HG02870 (cell line): ENCODE results near the gene FST.

Source experiments
- ATAC-seq: cut with Tn5 transposase; IDR thresholded peaks from one replicate; pipeline ENCODE4 v1.9.1; 2021; ENCODE audit warnings: mild to moderate bottlenecking, moderate library complexity; ENCODE audit not compliant: unreplicated experiment

FST gene

DNA sequence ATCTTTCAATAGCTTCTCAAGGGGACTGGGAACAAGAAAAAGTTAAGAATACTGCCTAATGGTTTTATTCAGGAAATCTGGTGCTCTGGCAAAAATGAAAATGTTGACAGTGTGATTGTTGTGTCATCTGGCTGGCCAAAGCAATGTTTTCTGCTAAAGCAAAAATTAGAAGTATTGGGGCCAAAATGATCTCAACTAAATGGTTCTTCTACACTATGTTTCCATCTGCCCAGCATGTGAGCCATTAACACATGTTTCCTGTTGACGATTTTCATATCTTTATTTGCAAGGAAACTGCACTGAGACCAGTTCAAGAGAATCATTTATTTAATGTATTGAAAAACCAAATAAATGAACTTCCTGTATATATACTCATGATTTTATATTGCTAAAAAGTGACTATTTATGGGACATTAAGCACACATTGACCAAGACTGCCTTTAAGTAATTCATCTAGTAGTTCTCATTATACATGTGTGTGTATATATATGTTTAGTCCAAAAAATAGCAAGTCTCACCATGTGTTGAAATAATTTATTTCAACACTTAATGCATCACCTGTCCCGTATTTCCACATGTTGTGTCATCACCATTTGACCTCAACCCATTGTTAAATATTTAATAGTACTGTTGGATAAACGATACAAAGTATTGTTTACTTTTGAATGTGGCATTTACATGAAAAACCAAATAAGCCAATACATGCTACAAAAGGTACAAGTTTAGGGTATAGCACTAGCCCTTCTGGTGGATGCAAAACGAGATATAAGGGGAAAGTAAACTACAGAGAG, 7.5 kb upstream of the FST start:
- ATAC-seq, result no peak

DNA sequence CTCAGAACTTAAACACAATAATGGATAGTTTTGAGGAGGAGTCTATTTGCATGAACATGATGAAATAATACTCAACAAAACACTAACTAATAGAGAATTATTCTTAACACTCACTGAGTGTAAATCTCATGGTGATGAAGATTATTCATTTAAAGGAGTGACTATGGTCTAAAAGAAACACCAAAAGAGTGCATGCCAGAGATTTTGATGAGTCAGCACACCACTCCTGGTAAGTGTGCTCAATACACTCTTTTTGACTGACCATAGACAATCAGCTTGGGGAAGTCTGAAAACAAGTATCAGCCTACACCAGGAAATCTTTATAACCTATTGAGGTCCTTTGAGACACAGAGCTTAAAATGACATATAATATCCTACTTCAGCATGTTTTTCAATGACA, 6.8 kb upstream of the FST start:
- no peak for ATAC-seq

DNA sequence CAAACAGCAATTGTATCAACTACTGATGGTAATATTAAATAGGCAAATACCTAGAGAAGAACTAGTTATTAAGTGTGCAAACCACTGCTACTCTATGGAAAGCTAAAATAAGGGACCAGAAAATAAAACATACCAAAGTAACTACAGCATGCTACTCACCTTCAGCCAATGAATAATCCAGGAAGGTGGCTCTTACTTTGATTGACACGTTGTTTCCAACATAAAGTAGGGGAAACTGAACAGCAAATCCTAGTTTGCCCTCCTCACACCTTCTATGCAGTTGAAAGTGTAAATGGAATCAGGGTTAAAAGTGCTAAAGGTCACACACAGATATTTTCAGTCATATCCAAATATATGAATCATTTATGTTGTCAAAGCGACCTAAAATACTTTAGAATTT, 5.1 kb upstream of the FST start:
- no peak for ATAC-seq

DNA sequence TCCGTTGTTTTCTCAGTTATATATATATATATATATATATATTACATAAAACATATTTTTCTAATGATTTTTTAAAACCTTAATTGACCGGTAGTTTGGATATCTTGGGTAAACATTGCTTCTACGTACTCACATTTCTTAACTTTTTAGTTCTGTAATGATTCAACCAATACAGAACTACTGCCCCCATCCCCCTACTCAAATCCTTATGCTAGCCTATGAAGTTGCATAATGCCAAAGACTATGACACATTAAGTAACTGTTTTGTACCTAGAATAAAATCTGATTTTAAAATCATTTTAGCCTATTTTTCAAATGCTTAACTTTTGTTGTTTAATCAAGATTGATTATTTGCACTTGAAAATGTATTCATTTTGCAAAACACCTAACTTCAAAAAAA, 4.4 kb upstream of the FST start:
- no peak for ATAC-seq

DNA sequence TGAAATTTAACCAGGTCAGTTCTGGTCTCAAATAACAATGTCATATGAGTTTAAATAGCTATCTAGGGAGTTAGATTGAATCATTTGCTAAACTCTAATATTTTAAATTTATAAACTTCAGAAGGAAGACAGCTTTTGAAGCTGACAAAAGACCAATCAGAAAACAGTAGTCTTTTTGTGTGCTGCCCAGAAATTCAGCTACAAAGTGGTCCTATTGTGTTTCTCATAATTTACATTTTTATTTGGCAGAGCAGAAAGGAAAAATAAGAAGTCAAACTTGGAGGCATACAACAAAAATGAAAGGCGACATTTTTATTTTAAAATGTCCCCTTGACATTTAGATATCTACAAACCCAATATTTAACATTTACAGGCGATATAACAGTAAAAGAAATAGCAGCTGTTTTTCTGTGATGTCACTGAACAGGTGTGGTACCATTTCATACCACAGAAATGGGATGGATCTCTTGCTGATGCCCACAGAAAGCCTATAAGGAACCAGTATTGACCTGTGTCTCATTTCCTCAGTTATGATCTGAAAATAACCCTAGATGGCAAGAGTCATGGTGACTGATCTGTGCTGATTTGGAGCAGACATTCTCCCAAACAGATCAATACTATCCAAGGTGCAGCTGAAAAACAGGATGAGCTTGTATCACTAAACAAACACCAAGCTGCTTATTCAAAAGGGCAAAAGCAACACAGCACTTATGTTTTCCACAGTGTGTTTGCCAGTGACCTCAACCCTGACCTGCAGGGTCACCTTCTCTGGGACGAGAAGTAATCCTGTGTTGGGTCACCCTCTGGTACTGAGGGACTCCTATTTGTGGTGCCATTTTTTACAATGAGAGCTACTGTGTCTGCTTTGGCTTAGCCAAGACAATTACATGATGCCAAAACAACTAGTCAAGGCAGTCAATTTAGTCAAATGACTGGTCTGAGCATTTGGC, 3.6 kb upstream of the FST start:
- ATAC-seq, result no peak

DNA sequence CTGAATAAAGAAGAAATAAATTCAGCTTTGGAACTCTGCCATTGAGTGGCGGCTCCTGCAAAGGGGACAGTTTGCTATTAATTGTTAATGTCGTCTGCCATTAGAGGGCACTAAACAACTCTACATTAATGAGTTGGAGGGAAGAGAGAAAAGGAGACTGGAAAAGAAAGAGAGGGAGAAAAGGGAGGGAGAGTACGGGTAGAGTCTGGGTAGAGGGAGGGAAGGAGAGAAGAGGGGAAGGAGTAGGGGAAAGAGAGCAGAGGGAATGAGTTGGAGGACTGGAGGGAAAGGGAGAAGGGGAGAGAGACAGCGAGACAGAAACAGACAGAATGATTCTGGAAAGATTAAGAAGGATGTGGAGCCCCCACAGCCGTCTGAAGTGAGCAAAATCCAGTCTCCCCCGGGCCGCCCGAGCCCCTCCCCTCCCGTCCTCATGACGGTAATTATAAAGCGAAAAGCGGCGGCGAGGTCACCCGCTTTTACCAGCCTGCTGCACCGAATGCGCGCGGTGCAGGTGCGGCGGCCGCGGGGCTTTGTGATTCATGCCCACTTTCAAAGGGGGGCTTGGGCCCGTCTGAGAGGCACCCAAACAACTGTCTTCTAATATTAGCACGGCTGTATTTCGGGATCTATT, 1.9 kb upstream of the FST start:
- no peak for ATAC-seq

DNA sequence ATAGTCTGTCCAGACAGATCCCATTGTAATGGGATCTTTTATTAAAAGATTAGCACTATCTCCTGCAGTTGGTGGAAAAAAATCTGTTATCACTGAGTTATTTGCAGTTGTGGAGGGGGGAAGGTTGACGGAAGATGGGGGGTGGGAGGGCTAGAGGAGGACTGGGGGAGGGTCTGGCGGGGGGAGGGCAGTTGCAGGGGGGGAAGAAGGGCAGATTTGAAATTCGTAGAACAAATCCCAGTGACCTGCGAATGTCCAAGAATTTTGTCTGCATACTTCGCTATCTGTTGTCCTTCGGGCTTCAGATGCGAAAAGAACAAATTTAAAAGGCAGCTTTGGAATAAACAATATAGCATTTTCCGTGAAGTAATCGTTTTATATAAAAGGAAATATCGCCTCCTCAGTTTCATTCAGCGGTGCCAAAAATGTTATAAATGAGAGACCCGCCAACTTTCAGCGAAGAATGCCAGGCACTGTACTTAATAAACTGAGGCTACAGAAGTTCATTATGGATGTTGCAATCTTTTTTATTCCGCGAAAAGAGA, 1.3 kb upstream of the FST start:
- no peak for ATAC-seq

DNA sequence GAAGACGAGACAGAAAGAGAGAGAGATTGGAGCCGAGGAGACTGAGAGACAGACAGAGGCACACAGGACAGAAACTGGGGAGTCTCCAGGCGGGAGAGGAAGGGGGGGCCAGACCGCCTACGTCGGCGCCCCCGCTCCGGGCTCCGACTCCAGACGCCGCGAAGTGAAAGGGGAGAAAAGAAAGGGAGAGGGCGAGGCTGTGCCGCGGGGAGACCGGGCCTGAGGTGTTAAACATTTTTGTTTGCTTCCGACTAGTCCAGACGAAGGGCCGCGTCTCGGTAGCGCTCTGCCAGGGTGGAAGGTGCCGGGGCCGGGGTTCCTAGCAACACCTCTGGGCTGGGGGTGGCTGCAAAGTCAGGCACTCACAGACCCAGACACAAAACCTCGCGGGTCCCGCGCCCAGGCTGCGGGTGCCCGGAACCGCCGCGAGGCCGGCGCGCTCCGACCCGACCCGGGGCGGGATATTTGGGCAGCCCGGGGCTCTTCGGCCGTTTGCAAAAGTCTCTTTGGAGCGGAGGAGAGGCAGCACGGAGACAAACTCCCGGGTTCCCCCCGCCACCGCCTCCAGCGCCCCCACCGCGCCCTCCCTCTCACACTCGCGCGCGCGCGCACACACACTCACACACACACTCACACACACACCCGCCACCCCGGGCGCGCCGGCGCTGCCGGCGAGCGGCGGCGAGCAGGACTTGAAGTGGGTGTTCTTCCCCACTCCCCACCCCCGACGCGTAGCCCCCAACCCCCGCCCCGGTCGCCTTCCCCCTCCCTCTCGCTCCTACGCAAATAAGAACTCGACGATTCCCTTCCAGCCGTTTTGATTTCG, 626 bp upstream of the FST start:
- ATAC-seq, result no peak

DNA sequence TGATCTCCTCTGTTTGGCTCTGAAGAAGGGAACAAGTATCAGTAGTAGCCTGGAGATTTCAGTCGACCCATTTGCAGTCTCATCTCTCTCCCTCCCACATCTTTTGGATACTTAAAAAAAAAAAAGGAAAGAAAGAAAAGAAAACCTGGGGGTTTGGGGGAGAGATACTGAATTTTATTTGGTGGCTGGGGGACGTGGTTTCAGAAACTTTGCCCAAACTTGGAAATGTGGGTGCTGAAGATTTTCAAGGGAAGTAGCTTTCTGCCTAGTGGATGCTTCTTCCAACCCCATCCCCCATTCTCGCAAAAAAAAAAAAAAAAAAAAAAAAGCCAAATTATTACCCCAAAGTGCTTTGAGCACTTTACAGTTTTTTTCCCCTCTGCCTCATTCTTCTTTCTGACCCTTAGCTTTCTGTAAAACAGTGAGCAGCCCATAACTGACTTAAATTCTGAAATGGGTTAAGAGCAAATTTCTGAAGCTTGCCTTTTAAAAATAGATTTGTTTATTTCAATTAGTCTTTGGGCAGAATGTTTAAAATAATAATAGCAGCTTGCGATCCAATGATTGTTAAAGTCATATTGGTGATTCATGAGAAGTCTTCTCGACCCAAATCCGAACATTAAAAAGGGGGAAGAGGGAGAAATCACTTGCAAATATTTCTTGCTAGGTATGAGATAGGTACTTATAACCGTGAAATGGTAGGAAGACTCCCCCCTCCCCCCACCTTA, 894 bp downstream of the FST start:
- ATAC-seq, result no peak

DNA sequence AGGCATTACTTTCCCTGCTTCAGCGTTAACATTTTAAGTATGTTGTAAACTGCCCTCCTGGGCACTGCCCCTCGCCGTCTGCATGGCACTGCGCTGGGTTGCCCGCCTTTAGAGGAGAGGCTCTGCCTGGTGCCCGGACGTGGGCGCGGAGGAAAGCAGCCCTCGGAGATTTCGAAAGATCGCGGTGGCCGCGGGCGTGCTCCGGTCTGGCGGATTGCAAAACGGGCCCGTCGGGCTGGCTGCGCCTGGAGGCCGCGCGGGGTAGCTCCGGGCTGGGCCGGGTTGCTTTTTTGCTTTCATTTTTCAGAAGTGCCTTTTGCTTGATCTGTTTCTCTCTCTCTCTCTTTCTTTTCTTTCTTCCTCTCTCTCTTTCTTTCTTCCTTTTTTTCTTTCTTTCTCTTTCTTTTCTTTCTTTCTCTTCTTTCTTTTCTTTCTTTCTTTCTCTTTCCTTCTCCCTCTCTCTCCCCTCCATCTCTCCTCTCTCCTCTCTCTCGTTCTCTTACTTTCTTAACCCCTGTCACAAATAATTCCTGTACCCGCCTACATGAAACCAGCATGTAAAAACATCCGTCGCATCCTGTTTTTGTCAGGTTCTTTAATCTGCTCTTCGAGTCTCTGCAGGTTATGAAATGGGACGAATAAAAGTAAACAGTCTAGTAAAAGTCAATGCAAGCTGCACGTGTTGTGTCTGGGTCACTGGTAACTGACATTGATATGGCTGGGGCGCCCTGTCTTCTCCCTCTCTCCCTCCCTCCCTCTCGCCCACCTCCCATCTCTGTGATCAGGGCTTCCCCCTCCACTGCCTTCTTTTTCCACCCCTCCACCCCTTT, 1.7 kb downstream of the FST start:
- ATAC-seq, result peak; percentile 54

DNA sequence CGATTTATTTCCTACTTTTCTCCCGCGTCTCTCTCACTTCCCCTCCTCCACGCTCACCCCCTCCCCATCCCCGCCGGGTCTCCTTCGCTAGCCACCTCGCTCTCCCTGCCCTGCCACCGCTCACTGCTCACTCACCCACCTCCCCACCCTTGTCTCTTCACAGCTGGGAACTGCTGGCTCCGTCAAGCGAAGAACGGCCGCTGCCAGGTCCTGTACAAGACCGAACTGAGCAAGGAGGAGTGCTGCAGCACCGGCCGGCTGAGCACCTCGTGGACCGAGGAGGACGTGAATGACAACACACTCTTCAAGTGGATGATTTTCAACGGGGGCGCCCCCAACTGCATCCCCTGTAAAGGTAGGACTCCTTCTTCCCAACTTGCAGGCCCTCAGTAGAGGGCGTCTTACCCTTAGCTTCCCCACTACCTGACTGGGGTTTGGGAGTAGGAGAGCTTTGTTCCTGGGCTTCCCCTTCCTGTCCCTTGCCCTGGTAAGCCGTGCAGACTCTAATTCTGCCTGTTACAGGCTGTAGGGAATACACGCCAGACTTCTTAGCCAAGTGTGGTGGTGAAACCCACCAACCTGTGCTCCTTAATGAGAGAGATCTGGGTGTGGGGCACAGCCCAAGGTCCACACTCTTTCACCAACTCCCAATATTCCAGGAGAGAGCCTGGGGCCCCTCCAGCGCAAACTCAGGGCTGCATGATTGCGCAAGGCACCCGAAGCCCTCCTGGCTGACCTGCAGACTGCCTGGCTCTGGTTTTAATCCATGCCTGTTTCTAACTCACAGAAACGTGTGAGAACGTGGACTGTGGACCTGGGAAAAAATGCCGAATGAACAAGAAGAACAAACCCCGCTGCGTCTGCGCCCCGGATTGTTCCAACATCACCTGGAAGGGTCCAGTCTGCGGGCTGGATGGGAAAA, 2.5 kb downstream of the FST start:
- ATAC-seq, result no peak

DNA sequence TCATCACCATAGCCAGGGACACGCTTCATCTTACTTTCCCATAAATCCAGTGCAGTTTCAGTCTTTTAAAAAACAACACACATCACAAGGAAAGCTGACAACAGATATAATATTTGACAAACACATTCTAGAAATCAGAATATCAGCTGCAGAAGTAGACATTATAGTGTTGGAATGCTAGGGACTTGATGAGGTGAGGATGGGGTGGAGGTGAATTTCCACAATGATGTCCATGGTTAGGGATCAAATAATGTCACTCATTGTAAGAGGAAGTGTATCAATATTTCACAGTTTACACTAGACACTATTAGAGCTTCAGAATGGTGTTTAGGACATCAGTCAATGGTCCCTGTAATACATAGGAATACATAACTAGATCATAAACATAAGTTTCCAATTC, 7.0 kb downstream of the FST start:
- ATAC-seq, result no peak

DNA sequence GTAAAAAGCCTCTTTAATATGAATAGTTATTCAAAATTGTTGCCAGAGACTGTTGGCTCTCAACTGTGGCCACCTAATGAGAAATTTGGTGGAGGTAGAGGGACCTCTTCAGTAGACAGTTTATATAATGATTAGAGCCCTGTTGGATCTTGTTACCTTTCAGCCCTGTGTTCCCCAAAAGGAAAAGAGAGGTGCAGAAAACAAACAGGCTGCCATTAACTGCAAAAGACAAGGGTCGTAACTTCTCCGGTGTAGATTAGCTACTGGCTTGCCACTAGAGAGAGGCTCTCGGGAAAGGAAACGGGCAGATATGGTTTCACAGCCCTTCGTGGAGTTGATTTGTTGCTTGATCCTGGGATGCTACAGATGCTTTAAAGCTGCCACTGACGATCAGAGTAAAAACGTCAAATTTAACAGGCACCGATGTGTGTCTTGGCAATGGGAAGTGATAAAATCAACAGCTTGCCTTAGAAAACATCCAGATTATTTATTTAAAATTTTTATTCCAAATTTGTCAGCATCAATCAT, 7.8 kb downstream of the FST start:
- no peak for ATAC-seq

DNA sequence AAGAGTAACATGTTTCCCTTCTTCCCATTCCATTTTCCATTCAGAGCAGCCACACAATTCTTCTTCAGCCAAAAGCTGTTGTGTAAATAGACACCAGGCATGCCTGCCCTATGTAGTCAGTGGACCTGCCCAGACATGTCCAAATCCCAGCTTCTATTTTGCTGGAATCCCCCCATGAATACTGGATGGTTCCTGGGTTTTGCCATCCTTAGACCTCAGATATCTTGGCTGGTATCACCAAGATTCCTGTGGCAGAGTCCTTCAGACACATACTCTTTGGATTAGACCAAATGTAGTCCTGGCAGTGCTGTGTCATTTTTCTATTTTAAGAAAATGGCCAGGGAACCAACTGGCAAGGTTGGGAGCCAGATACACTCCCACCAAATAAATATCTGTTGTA, 10.3 kb downstream of the FST start:
- ATAC-seq, result no peak

DNA sequence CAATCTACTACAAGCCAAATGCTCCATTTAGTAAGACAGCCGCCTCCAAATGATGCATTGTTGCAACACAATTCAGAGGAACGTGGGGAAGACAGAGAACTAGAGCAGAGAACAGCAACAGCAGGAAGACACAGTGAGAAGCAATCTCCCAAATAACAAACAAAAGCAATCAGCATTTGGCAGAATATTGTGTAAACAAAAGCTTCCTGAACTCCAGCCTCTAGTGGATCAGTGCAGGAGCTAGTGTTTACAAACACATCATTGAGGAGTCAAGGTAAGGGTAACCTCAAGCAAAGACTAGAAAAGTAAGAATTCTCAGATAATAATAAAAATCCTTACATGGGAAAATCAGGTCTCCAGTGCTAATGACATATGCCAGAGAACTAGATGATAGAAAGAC, 20.6 kb downstream of the FST start:
- ATAC-seq, result no peak

DNA sequence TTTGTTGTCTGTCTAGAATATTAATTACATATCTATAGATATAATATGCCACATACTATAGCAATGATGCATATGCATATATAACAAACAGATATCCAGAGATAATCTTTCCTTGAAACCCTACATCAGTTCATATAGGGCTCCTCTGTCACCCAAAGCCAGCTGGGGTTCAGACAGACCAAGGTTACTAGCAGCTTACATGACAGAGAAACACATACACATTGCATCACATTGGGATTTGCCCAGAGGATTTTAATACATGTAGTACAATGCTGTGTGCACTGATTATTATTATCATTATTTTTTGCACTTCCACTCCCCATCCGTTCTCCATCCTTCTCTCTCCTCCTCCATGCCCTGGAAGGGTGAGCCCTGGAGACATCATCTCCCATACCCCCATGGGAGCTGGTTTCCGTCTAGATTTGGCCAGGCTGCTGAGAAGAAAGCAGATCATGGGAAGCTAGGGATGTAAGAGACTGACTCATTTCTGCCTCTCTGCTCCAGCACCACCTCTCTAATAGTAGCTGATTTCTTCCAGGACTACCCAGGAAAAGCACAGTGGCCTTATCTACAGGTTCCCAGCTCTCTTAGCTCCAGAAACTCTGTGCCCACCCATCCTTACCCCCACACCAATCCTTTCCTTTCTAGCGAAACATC, 23.3 kb downstream of the FST start:
- no peak for ATAC-seq

DNA sequence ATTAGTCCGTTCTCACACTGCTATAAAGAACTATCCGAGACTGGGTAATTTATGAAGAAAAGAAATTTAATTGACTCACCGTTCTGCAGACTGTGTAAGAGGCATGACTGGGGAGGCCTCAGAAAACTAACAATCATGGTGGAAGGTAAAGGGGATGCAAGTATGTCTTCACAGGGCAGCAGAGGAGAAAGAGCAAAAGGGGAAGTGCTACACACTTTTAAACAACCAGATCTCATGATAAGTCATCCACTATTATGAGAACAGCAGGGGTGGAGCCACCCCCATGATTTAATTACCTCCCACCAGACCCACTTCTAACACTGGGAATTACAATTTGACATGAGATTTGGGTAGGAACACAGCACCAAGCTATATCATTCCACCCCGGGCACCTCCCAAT, 26.6 kb downstream of the FST start:
- ATAC-seq, result no peak
